GM21515 (cell line): ENCODE data around the gene GZF1.

Experiments
- ATAC-seq: cut with Tn5 transposase; IDR thresholded peaks from one replicate; pipeline ENCODE4 v1.9.1; 2021; ENCODE audit not compliant: unreplicated experiment

Gene GZF1

GRCh38 chr20:23361476-23362391 lies at the start of gene GZF1:
GZF1 (plus strand) TSS chr20:23362182; CDS start chr20:23364384, 2,202 bp downstream.
- ATAC-seq, result peak; percentile 66

GRCh38 chr20:23313271-23313670 lies 48.7 kb upstream of the GZF1 start:
- no peak for ATAC-seq

GRCh38 chr20:23314699-23315098 lies 47.3 kb upstream of the GZF1 start:
- ATAC-seq, result no peak

- ATAC-seq, result no peak
These were observed 46.9 kb upstream of the GZF1 start for GRCh38 chr20:23315099-23315498.

- ATAC-seq, result no peak
These were observed 45.4 kb upstream of the GZF1 start for GRCh38 chr20:23316626-23317025.

- no peak for ATAC-seq
These were observed 44.9 kb upstream of the GZF1 start for GRCh38 chr20:23317081-23317480.

GRCh38 chr20:23318347-23318746 lies 43.6 kb upstream of the GZF1 start:
- ATAC-seq, result no peak

- ATAC-seq, result no peak
These were observed 41.7 kb upstream of the GZF1 start for GRCh38 chr20:23320317-23320716.

- no peak for ATAC-seq
These were observed 36.9 kb upstream of the GZF1 start for GRCh38 chr20:23325107-23325506.

GRCh38 chr20:23326774-23327173 lies 35.2 kb upstream of the GZF1 start:
- no peak for ATAC-seq

- ATAC-seq, result no peak
These were observed 34.2 kb upstream of the GZF1 start for GRCh38 chr20:23327617-23328333.

- no peak for ATAC-seq
These were observed 30.3 kb upstream of the GZF1 start for GRCh38 chr20:23331450-23332350.

GRCh38 chr20:23332467-23332866 lies 29.5 kb upstream of the GZF1 start:
- ATAC-seq, result no peak

- no peak for ATAC-seq
These were observed 27.9 kb upstream of the GZF1 start for GRCh38 chr20:23334111-23334510.

GRCh38 chr20:23335521-23335920 lies 26.5 kb upstream of the GZF1 start:
- no peak for ATAC-seq

GRCh38 chr20:23336476-23336875 lies 25.5 kb upstream of the GZF1 start:
- ATAC-seq, result no peak

- no peak for ATAC-seq
These were observed 24.7 kb upstream of the GZF1 start for GRCh38 chr20:23337312-23337711.

GRCh38 chr20:23339986-23340385 lies 22.0 kb upstream of the GZF1 start:
- ATAC-seq, result no peak

GRCh38 chr20:23340524-23340923 lies 21.5 kb upstream of the GZF1 start:
- peak; percentile 58 for ATAC-seq

GRCh38 chr20:23341073-23341472 lies 20.9 kb upstream of the GZF1 start:
- peak; percentile 55 for ATAC-seq

GRCh38 chr20:23343590-23343989 lies 18.4 kb upstream of the GZF1 start:
- no peak for ATAC-seq
